ENCODE data around the gene ROBO1.

The ROBO1 gene

GRCh38 chr3:79461129-79461792, 306.5 kb downstream of the ROBO1 start:
- no peak for DNase-seq (ENCODE audit: low spot score)

- no peak for DNase-seq (ENCODE audit: low spot score)
These were observed 314.2 kb downstream of the ROBO1 start for GRCh38 chr3:79453600-79453999.

- no peak for DNase-seq (ENCODE audit: low spot score)
These were observed 331.4 kb downstream of the ROBO1 start for GRCh38 chr3:79436387-79436786.

GRCh38 chr3:79427081-79427480, 340.7 kb downstream of the ROBO1 start:
- DNase-seq (ENCODE audit: low spot score) = no peak

- DNase-seq (ENCODE audit: low spot score) = no peak
These were observed 343.0 kb downstream of the ROBO1 start for GRCh38 chr3:79424811-79425210.

DNA sequence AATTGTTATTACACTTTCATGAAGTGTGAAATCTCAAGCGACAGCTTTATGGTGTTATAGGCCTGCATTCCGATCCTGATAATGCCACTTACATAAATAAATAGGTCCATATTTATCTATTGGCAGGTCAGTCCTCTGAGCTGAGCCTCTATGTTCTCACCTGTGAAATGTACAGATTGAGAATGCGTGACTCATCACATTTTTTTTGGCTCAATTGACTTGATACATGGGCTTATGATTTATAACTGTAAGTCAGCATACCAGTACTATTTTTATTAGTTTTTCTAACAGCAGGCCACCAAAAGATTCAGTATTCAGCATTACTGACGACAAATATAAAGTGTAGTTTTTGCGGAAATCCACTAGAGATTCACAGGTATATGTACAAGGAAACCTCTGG, 344.4 kb downstream of the ROBO1 start:
- no peak for DNase-seq (ENCODE audit: low spot score)

DNA sequence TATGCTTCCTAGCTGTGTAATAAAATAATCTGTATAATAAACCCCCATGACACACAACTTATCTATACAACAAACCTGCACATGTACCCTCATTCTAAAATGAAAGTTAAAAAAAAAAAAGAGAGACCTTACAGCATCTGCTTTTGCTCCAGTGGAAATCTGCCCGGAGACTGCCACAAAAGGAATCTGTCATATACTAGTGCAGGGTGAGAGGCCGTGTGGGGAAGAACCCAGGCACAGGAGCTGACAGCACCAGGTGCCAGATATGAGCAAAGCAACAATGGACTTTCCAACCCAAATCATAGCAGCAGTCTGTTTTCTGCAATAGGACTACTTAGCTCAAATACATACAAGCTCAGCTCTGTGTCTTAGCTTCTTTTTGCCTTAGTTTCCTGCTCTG, 346.5 kb downstream of the ROBO1 start:
- DNase-seq (ENCODE audit: low spot score) = no peak

DNA sequence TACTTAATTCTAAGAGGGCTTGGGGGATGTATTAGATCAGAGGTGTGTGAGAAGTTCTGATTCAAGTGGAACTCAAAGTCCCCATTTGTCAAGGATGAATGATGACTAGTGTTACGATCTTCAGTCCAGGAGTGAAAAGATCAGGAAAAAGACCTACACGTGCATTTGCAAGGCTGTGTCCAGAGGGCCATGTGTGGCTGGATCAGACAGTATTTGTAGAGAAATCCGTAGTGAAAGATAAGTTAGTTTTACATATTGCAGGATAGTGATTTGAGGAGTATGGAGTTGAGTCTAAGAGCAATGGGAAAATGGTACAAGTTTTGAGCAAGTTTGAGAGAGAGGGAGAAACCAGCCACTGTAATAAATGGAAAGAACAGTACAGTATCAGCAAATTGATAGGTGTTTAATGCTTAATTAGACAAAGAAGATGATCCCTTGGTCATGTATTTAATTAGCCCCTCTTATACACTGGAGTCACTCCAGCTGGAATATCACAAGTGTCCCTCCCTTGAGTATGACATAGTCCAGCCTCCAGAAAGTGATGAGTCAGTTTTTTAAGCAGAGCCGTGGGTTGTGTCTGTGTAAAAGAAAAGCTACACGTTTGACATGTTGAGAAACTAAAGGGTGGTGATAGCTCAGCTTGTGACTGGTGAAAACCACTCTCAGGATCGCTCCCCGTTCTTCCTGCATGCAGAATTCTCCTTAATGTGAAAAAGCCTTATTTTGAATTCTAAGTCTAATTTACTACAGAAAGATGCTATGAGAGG, 348.8 kb downstream of the ROBO1 start:
- DNase-seq (ENCODE audit: low spot score) = no peak

DNA sequence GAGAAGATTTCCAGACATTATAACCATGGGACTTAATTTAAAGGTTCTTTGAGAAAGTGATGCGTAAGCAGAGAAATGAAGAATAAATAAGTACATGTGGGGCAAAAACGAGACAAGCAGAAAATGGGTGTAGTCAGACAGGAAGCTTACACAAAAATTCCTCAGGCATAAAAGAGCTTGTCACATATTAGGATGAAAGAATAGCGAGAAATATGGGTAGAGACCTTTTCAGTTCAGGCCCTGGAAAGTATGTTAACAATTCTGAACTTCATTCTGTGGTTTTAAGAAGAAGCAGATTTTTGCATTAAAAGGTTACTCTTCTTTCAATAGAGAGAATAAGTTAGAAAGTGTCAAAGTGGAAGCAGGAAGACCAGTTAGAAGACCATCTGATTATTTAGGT, 352.4 kb downstream of the ROBO1 start:
- DNase-seq (ENCODE audit: low spot score) = no peak

GRCh38 chr3:79414806-79415205, 353.0 kb downstream of the ROBO1 start:
- DNase-seq (ENCODE audit: low spot score) = no peak

DNA sequence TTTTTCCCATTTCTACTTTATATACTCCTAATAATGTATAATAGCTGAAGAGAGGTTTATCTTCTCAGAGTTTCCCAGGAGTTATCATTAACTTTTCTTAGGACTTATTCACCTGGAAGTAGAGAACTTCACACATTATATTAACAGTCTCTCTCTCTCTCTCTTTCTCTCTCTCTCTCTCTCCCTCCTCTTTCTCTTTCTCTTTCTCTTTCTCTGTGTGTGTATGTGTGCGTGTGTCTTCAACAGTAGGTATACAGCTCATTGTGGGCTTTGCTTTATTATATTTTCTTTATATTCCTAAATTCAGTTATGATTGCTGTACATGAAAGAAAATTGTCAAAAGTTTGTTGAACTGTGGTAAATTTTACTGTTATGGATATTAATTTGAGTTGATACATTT, 353.8 kb downstream of the ROBO1 start:
- no peak for DNase-seq (ENCODE audit: low spot score)

GRCh38 chr3:79412537-79412936, 355.3 kb downstream of the ROBO1 start:
- DNase-seq (ENCODE audit: low spot score) = no peak

DNA sequence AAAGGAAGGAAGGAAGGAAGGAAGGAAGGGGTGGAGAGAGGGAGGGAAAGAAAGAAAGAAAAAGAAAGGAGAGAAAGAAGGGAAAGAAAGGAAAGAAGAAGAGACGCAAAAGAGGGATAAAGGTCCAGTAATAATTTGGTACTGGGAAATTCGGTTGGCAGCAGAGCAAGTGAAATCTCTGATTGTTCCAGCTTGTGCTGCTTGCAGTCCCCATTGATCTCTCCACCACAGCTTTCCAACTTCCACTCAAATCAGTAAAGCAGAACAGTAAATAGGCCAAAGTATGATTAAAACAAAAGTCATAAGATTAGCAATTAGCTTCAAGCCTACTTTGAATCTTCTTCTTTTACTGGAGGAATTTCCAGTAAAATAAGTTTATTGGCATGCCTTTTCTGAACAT, 357.2 kb downstream of the ROBO1 start:
- DNase-seq (ENCODE audit: low spot score) = no peak

DNA sequence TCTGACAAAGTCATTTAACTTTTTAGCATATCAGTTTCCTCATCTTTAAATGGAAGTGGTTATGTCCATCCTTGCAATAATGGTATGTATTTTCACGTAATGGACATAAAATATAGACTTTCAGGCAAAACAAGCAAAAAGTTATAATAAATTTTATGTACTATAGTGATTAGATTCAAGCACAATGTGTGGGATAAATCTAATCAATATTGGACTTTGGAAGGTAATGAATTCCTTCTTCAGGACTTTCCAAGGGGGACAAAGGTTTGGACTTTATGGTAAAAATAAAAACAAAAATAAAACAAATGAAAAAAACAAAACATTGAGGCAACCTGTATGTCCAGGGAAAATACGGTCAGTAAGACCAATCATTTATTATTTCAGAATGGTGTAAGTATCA, 357.7 kb downstream of the ROBO1 start:
- no peak for DNase-seq (ENCODE audit: low spot score)

GRCh38 chr3:79406175-79406574, 361.6 kb downstream of the ROBO1 start:
- no peak for DNase-seq (ENCODE audit: low spot score)

DNA sequence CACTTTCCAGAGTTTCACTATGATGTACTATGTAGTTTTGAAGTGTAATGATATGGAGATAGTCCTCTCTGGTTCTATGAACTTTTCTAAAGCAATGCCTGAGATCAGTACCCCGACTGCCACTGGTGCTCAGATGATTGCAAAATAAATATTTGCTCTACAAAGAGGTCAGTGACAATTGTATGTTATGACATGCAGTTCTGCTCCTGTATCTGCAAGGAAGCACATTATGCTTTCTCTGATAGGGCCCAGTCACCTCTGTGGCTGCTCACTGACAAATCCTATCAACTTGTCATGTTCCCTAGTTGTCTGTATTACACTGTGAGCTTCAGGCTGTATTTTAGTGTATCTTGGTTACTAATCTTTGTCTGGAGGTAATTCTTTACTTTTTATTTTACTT, 362.6 kb downstream of the ROBO1 start:
- DNase-seq (ENCODE audit: low spot score) = no peak

DNA sequence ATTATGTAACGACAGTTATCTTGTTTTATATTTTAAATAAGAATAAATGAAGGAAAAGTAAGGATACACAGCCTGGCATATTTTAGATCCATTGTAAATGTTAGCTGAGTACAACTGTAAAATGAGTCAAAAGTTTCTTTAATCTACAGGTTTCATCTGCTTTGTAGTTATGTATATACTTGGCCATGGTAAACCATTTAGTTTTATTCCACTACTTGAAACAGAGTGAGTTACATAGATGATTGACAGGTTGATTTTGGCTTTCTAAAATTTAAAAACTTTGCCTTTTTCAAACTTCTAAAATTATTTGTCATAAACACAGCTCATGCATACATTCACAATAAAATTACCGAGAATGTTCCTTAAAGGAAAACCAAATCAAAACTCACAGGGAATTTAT, 371.2 kb downstream of the ROBO1 start:
- no peak for DNase-seq (ENCODE audit: low spot score)

- DNase-seq (ENCODE audit: low spot score) = no peak
These were observed 375.3 kb downstream of the ROBO1 start for GRCh38 chr3:79392479-79392878.

GRCh38 chr3:79390352-79390751, 377.4 kb downstream of the ROBO1 start:
- DNase-seq (ENCODE audit: low spot score) = no peak

DNA sequence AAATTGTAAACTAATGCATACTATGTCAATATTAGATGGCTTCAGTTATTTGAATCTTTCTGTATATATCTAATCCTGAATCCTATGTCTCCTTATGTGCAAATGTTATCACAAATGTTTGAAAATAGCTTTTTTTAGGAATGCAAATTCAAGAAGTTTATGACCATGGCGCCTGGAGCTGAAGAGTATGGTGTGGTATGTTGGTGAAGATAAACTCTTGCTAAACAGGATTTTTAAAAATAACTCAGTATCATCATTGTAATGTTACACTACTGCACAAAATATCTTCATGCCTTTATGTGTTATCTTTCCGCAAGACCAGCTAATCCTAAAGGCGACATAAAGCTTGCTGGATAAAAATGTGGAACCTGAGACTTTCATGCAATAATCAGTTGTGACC, 382.6 kb downstream of the ROBO1 start:
- DNase-seq (ENCODE audit: low spot score) = no peak

- DNase-seq (ENCODE audit: low spot score) = no peak
These were observed 384.3 kb downstream of the ROBO1 start for GRCh38 chr3:79383402-79384012.

- DNase-seq (ENCODE audit: low spot score) = no peak
These were observed 387.2 kb downstream of the ROBO1 start for GRCh38 chr3:79380581-79380980.

DNA sequence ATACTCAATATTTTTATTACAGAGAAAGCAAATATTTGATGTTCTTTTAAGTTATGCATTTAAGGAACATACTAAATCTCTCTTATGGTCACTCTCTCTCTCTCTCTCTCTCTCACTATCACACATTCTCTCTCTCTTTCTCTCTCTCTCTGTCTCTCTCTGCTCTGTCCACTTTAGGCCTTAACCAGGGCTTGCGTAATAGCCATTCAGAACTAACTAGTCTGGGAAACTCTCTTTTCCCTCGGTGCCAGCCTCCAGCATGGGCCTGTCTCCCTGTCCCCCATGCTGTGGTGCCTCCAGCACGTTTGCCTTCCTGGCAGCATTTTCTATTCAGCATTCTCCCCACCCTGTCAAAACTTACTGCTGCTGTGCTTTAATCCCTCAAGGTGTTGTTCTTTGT, 389.7 kb downstream of the ROBO1 start:
- DNase-seq (ENCODE audit: low spot score) = no peak

DNA sequence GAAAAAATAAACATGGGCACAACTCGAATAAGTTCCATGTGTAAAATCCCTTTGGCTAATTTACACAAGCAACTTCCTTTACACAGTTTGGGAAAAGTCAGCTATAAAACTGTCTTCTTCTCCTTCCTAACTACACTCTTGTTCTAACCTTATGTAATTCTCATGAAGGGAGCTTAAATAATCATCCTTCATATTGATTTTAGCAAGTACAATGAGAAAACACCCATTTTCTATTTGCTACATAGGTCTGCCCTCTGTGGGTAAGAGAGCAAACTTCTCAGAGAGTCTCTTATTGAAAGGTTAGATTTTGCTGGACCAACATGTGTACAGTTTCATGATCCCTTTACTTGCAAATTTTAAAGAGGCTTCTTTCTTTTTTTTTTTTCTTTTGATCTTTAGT, 398.5 kb downstream of the ROBO1 start:
- DNase-seq (ENCODE audit: low spot score) = no peak

Measured in NAMALWA (cell line).